Measurements from ENCODE around the gene MRPS34.
A peak's percentile ranks its signal among the peaks of the same experiment; 100 is the strongest.

MRPS34 gene

GRCh38 chr16:1781254-1781653 lies 8.3 kb upstream of the MRPS34 start:
- no peak for DNase-seq (ENCODE audit: low read depth)

DNA sequence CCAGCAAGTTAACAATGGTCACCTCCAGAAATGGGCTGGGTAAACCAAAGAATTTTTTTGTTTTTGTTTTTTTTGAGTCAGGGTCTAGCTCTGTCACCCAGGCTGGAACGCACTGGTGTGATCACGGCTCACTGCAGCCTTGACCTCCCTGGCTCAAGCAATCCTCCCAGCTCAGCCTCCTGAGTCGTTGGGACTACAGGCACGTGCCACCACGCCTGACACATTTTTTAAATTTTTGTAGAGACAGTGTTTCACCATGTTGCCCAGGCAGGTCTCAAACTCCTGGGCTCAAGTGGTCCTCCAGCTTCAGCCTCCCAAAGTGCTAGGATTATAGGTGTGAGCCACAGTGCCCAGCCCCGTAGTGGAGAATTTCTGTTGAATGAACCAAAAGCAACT lies 7.7 kb upstream of the MRPS34 start:
- DNase-seq (ENCODE audit: low read depth), result no peak

DNA sequence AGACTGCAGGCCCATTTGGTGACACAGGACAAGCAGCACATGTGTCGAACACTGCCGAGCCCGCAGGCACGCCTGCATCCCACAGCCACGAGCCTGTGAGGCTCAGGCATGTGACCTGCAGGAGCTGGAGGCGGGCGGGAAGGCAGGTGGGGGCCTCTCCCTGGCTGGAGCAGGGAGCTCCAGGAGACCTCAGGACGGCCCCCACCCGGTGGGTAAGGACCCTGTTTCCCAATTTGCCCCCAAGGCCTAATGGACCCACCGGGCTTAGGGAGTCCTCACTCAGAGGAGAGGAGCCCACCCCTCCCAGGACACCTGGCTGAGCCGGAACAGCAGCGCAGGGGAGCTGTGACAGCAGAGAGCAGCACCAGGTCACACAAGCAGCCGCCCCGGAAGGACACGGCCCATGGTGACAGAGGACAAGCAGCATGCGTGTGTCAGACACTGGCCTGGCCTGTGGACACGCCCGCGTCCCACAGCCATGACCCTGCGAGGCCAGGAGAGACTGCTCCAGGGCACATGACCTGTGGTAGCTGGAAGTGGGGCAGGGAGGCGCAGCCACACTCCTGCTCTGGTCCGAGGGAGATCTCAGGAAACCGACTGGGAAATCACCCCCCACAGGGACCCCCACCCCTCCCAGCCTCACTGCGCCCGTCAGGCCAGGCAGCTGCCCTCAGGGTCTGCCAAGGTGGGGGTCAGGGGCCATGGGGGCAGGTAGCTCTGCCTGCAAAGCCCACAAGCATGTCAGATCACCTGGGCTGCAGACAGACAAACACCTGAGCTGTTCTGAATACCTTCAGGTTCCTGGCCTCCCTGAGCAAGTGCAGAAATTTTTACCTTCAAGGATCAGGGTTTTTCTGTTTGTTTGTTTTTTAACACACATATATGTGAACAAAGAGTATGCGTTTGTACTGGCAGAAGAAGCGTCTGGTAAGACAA lies 7.1 kb upstream of the MRPS34 start:
- no peak for DNase-seq (ENCODE audit: low read depth)

DNA sequence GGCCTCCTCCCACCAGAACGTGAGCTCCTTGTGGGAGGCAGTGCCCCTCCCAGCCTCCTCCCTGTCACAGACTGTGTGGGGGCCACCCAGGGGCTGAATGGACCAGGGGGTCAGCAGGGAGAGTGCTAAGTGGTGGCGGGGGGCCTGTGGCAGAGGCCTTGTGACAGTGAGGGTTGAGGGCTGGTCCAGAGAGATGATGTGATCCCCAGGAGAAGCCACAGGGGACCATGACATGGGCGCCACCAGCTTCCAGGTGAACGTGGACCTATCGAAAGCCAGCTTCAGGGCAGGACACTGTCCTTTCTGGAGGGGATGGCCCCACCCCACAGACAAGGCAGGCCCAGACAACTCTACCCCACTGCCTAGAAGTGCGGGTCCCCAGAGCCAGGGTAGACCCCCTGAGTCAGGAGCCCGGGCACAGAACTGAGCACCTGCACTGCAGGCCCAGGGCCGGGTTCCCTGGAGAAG lies 6.3 kb upstream of the MRPS34 start:
- no peak for DNase-seq (ENCODE audit: low read depth)

DNA sequence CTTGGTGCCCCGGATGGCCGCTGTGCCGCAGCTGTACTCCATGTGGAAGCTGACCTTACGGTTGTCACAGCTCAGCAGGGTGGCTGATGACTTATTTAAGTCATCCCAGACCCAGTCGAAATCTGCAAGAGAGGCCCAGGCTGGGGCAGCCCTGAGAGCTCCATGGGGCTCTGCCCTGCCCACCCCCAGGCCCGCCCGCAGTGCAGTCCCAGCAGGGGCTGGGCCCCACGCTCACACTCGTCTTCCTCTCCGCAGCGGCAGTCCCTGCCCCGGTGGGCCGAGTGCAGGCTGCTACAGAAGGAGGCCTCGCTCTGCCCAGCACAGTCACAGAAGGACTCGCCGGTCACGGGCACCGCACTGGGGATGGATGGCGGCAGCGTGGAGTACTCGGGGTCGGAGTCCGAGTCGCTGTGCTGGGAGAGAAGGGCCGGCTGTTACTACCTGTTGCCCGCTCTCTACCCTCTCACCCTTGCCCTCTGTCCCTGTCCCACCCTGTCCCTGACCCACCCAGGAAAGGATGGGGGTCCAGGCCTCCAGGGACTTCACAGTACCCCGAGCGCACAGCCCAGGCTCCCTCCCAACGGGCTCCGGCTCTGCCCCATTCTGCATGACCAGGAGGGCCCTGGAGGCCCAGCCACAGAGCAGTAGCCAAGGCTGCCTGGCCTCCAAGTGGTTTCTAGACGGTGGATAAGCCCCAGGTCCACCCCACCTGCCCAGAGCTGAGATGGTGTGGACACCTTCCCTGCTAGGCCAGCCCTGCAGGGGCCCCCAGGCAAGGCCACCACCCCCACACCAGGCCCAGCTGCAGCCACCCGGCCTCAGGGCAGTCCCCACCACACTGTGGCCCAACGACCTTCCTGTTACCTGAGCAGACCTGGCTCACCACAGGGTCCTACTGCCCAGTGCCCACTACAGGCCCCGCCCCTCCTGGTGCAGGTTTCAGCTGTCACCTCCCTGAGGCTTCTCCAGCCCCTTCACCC lies 5.6 kb upstream of the MRPS34 start:
- DNase-seq (ENCODE audit: low read depth), result no peak

DNA sequence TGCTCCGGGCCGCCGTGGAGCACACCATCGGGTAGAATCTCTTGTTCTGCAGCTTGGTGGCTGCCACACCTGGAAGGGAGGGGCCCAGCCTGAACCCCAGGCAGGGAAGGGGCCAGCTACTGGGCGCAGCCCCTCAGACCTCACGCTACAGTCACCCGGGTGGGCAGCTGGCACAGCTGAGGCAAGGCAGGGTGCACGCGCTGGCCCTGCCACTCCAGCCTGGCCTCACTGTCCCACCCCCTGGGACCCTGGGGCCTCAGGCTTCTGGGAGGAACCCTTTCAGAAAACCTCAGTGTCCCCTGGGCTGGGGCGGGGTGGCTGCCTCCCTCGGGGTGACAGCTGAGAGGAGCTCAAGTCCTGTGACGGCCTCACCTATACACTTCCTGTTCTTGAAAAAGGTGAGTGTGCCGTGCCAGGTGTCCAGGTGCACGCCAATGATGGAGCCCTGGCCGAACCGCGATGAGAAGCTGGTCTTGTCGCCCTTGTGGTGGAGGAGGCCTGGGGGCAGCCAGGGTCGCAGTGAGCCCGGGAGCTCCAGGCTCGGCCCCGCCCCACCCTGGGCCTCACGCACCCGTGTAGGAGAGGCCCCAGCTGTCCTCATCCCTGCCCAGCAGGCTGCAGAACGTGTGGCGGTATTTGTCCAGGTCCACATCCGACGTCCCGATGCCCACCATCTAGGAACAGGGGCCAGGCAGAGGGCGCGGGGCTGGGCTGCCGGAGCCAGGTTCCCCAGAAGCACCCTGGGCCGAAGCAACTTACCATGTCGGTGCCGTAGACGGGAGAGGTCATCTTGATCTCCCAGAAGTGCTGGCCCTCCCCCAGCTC lies 4.7 kb upstream of the MRPS34 start:
- no peak for DNase-seq (ENCODE audit: low read depth)

DNA sequence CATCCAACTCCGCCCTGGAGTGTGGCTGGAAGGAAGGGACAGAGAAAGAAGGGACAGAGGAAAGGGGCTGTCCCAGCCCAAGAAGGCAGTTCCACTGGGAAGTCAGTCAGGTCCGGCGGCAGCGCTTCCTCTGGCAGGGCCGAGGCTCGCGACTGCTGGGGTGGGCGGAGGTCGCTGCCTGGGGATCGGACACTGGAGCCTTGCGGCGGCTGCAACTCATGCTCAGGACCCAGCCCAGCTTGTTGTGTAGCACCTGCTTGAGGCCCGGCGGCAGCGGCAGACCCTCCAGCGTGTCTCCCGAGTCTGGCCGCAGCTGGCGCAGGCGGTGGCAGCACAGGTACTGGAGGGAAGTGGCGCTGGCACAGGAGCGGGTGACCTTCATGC lies 4.0 kb upstream of the MRPS34 start:
- DNase-seq (ENCODE audit: low read depth), result no peak

- no peak for DNase-seq (ENCODE audit: low read depth)
These were observed 3.7 kb upstream of the MRPS34 start for GRCh38 chr16:1776672-1776955.

DNA sequence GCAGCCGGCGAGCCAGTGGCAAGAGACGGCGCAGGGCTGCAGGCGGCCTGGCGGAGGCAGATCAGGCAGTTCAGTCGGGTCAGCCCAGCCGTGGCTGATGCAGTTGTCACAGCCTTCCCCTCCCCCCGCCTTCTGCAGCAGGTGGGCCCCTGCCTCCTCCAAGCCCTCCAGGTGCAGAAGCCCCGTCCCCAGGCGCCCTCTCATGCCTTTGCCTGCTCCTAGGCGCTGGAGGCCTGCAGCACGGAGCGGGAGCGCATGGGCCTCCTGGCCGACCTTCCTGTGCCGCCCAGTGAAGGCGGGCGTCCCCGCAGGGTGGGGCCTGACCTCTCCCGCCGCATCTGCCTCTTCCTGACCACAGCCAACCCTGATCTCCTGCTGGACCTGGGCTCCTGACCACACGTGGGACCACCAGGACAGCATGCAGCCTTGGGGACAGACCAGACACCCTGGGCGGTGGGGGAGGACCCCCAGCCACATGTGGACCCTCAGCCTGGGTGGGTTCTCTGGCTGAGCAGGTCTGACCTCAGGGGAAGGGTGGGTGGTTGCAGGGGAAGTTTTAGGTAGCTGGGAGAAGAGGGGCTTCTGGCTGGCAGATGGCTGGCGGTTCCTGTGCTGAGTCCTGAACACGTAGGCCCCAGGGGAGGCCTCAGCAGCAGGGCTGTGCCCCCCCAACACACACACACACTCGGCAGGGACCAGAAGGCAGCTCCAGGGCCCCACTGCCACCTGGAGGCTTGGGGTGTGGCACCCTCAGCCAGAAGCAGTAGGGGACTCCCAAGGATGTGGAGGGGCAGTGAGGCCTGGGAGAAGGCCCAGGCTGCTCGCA lies 3.1 kb upstream of the MRPS34 start:
- DNase-seq (ENCODE audit: low read depth), result no peak

GRCh38 chr16:1775006-1775845 lies 2.3 kb upstream of the MRPS34 start:
- DNase-seq (ENCODE audit: low read depth), result no peak

- no peak for DNase-seq (ENCODE audit: low read depth)
These were observed 1.5 kb upstream of the MRPS34 start for GRCh38 chr16:1774448-1774780.

DNA sequence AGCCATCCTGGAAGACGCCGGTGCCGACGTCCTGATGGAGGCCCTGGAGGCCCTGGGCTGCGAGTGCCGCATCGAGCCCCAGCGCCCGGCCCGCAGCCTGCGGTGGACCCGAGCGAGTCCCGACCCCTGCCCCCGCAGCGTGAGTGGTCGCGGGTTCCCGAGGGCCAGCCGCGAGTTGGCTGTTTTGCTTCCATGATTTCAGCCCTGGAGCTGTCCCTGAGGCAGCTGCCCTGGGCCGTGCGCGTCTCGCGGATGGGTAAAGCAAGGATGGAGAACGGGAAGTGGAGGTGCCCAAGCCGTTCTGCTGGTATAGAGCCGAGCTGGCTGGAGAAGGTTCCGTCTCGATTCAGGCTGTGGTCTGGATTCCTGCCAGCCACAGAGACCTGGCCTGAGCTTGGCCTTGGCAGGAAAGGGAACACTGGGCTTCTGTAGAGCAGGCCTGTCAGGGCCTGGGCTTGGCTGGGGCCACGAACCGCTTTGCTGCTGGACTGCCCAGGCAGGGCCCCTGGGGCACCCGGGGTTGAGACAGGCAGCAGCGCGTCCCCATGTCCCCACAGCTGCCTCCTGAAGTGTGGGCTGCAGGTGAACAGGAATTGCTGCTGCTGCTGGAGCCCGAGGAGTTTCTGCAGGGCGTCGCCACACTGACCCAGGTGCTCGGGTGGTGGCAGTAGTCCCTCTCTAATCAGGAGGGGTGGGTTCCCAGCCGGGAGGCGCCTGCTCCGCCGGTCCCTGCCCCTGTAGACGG lies 941 bp upstream of the MRPS34 start:
- DNase-seq (ENCODE audit: low read depth), result no peak

- DNase-seq (ENCODE audit: low read depth), result peak; percentile 33
These were observed 499 bp downstream of the MRPS34 start, which contains the start of gene EME2 for GRCh38 chr16:1772362-1772907. Gene EME2 (plus strand): TSS chr16:1772810. CDS start chr16:1773228, 418 bp downstream.

- DNase-seq (ENCODE audit: low read depth), result no peak
These were observed 1.0 kb downstream of the MRPS34 start for GRCh38 chr16:1771864-1772361.

GRCh38 chr16:1771188-1771863 lies 1.6 kb downstream of the MRPS34 start, which contains the start of gene NME3:
Gene NME3 (minus strand): TSS chr16:1771543. CDS start chr16:1771534, 9 bp downstream.
- peak; percentile 64 for DNase-seq (ENCODE audit: low read depth)

DNA sequence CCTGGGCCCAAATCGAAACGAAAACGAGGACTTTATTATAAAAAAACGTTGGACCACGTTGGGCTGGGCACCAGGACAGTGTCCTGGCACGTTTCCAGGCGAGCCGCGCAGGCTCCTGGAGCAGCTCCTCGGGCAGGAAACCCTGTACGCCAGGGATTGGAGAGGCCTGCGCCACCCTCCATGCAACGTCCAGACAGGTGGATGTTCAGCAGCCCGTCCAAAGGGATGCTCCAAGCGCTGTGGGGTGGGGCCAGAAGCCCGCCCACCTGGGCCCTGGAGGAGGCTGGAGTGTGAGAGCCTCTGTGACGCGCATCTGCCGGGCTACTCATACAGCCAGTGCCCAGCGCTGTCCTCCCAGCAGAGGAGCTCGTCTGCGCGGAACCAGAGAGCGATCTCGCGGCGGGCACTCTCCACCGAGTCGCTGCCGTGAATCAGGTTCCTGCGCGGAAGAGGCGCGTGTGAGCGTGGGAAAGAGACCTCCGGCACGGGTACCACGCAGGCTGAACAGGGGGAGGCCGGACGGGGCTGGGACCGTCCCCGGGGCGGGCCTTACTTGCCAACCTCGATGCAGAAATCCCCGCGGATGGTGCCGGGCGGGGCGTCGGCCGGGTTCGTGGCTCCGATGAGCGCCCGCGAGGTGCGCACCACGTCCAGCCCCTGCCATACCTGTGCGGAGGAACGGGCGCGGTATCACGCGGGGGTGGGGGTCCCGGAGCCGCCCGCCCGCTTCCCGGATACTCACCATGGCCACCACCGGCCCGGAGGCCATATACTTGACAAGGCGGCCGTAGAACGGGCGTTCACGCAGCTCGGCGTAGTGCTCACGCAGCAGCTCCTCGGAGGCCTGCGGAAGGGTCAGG lies 2.4 kb downstream of the MRPS34 start:
- DNase-seq (ENCODE audit: low read depth), result peak; percentile 22
